ENCODE measurements around the gene ANKS1B.

DNA sequence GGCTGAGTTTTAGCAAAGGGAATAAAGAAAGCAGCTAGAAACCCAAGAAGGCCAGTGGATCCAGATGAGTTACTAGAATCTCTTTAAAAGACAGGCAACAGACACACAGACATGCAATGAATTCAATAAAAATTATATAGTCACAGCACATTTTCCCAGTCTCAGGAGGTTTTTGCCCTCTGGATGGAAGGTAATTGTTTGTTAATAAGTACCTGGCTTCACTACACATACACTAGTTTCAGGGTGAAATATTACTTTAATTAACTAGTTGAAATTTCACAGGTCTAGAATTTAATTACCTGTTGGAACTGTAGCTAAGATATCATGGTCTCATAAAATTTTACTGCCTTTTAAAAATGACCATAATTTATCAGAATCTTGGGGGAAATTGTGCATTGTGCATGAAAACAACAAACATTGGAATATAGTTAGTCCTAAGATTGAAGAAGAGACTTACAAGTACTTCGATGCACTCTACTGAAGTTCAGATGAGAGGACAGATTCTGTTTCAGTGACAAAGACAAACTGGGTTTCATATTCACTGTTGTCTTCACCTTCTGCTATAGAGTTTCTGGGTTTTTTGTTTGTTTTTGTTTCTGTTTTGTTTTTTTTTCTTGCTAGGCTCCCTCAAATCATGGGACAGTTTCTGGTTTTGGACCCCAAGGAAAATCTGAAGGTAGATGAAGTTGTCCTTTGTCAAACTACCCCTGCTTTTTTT is 614.2 kb downstream of the ANKS1B start:
- TF ChIP-seq, protein P1, sequence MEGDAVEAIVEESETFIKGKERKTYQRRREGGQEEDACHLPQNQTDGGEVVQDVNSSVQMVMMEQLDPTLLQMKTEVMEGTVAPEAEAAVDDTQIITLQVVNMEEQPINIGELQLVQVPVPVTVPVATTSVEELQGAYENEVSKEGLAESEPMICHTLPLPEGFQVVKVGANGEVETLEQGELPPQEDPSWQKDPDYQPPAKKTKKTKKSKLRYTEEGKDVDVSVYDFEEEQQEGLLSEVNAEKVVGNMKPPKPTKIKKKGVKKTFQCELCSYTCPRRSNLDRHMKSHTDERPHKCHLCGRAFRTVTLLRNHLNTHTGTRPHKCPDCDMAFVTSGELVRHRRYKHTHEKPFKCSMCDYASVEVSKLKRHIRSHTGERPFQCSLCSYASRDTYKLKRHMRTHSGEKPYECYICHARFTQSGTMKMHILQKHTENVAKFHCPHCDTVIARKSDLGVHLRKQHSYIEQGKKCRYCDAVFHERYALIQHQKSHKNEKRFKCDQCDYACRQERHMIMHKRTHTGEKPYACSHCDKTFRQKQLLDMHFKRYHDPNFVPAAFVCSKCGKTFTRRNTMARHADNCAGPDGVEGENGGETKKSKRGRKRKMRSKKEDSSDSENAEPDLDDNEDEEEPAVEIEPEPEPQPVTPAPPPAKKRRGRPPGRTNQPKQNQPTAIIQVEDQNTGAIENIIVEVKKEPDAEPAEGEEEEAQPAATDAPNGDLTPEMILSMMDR (IDR thresholded peaks at IDR 0.05; ENCODE audit: low read length), result no peak
- TF ChIP-seq EZH2 (IDR thresholded peaks at IDR 0.05; ENCODE audit: borderline replicate concordance, low read length), result no peak

Data from OCI-LY1 (cell line).